ENCODE data around the gene CLASRP.

DNA sequence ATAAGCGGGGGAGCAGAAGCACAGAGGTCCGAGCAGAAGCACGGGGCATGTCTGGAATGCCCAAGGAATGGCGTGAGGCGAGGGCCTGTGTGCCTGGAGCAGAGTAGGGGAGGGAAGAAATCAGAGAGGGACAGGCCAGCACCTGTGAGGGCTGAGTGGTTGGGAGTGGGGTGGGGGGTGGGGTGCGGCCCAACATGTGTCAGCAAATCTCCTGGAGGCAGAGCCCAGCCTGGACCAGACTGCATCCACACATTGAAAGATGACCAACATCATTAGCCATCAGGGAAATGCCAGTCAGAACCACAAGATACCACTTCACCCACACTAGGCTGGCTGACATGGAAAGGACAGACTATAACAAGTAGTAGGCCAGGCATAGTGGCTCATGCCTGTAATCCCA is 11.2 kb downstream of the CLASRP start:
- TF ChIP-seq POLR2A (IDR thresholded peaks at IDR 0.05), result no peak
- TF ChIP-seq, protein P1, sequence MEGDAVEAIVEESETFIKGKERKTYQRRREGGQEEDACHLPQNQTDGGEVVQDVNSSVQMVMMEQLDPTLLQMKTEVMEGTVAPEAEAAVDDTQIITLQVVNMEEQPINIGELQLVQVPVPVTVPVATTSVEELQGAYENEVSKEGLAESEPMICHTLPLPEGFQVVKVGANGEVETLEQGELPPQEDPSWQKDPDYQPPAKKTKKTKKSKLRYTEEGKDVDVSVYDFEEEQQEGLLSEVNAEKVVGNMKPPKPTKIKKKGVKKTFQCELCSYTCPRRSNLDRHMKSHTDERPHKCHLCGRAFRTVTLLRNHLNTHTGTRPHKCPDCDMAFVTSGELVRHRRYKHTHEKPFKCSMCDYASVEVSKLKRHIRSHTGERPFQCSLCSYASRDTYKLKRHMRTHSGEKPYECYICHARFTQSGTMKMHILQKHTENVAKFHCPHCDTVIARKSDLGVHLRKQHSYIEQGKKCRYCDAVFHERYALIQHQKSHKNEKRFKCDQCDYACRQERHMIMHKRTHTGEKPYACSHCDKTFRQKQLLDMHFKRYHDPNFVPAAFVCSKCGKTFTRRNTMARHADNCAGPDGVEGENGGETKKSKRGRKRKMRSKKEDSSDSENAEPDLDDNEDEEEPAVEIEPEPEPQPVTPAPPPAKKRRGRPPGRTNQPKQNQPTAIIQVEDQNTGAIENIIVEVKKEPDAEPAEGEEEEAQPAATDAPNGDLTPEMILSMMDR (IDR thresholded peaks at IDR 0.05), result no peak

All from heart left ventricle (tissue), 13 donors.